Amygdala (tissue), 56 donors: Measurements from ENCODE around the gene CHID1.

Experiments
- DNase-seq, 56 donors: peaks; one replicate each; lab custom pipeline; 2025; lab: John Stamatoyannopoulos, UW

CHID1 gene

DNA sequence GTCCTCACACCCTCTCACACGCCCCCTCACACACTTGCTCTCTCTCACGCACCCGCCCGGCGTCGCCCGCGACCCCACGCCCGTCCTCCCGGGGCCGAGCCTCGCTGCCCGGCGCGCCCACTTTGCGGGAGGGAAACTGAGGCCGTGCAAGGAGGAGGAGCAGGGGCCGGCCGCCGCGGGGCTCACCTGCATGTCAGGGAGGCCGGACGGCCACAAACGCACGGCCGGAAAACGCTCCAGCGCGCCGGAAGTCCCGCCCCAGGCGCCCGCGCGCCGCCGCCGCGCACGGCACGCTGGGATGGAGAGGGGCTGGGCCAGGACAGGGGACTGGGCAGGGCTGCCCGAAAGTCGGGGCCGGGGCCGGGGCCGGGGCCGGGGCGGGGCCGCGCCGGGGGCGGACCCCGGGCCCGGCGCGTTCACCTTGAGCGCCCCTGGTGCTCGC, at the start of gene CHID1:
CHID1 (minus strand) TSS at position 222 of the 442 bp plus-strand sequence. CDS start 5,994 bp downstream, outside the sequence.
- peak in 50 of 56 donors; percentile 25 to 91 (median 76) for DNase-seq

DNA sequence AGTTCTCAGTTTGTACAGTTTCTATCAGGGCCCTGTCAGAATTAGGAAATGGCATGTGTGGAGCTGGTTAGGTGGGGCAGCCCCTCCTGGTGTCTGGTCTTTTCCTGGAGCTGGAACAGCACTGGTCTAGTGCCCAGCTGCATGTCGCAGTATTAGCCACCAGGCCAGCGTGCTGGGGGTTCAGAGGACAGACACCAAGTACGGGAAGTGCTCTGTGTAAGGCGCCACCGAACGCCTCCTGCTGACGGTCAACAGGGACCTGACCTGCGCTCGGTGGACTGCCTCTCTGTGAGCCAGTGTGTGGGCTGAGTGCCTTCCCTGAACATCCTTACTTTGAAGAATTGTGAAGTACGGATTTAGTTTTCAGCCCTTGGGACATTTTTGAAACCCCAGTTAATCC, 49.0 kb upstream of the CHID1 start:
- DNase-seq, result no peak

DNA sequence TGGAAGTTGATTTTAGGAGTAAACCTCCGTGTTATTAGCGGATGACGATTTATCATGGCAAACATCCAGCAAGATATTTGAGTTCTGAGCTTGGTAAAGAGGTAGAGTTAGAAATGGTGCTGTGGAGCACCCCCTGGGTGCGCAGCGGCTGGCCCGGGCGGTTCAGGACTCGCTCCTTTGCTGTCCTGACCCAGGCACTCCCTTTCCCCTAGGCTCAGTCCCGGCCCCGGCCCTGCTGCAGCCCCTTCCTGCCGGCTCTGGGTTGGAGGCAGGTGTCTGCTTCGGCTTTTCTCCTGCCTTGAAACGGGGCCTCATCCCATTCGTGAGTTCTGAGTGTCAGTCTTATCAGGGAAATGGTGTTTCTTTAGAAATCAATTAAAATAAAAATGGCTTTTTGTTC, 48.4 kb upstream of the CHID1 start:
- DNase-seq, result no peak

- DNase-seq, result no peak
Measured at GRCh38 chr11:958101-958500, 47.5 kb upstream of the CHID1 start.

DNA sequence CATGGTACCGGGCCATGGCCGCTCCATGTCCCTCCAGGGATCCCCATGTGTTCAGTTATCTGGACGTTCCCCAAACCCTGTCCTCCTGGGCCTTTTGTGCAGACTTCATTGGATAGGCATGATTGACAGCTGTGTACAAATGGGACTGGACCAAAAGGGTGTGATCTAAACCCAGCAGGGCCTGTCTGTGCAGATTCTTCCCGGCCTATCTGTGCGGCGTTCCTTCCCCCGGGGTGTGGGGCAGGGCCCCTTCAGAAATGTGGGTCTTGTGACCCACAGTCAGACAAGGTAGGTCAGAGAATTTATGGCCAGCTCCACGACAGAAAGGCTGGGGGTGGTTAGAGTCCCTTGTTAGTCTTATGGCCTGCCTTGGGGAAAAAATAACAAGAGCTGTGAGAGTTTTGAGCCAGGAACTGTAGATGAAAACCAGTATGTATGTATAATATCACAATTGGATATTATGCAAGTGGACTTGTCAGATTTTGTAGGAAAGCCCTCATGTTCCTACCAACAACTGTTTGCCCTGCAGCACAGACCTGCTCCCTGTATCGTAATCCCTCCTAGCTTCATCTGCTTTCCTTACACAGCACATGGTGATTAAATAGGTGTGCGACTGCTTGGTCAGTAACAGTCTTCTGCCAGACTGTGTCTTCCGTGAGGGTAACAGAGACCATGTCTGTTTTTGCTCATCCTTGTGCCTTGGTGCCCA, 46.8 kb upstream of the CHID1 start:
- DNase-seq, result no peak

DNA sequence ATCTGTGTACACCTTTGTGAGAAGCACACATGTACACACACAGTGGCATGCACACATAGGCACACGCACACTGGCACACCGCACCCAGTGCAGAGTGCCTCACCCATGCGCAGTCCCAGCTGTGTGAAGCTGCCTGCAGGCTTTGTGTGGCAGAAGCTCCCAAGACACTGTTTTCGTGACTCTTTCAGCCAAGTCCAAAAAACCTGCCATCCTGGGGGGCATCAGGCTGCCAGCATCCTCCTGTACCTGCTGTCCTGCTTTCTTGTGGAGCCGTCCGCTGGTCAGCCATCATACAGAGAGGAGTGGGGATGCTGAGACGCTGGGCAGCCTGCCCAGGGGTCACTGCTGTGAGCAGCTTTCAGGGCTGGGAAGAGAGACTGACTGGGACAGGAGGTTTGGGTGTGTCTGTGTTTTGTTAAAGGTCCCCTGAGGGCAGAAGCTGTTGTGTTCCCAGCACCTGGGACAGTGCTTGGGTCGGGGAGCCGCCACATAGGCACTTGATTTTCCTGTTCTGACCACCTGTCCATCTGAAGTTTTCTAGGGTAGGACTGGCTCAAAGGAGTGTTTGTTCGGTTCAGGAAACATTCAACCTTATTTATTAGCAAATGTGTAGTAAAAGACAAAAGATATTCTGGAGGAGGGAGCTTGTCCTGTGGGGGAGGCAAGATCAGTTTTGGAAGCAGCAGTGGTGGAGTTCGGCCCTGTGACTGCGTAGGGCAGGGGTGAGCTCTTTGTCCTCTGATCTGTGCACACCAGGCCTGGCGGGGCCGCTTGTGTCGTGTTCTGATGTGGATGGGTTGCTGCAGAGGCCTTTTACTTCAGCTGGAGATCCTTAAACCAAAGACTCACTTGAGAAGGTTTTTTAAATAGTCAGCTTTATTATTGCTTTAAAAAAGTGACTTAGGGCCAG, 44.8 kb upstream of the CHID1 start:
- DNase-seq, result no peak

DNA sequence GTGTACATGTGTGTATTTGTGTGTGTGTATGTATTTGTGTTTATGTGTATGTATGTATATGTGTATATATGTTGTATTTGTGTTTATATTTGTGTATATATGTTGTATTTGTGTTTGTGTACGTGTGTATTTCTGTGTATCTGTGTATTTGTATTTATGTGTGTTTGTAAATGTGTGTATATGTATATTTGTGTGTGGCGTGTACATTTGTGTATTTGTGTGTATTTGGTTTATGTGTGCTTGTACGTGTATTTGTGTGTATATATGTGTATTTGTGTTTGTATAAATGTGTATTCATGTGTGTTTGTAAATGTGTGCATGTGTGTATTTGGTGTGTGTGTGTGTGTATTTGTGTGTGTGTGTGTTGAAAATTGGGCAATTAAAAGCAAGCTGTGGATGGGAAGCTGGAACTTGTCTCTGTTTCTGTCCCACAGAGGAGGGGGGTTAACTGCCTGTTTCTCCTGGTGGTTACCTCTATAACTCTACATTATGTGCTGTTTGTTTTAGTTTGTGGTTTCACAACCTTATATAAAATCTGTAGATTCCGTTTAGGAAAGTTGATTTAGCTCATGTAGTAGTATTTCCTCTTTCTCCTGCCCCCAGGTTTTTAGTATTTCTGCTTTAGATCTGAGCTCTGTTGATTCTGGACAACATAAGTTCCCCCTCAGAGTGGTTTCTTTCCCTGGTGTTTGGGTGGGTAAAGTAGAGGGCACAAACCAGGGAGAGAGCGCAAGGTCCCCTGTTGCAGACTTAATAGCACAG, 44.0 kb upstream of the CHID1 start:
- no peak for DNase-seq

DNA sequence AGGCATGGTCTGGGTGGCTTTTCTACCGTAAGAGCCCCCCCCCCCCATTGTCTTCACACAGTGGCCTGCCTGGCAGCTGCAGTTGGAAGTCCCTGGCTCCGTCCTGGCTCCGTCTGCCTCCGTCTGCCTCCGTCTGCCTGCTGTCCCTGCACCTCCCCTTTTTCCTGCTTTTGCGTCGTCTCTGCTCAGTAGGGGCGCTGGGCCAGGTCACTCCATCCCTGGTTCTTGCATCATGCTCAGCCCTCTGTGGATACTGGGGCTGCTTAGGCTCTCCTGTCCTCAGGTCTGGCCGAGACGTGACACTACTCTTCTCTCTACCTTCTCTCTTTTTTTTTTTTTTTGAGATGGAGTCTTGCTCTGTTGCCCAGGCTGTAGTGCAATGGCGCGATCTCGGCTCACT, 42.9 kb upstream of the CHID1 start:
- no peak for DNase-seq

GRCh38 chr11:952406-953385, 42.1 kb upstream of the CHID1 start:
- peak in 10 of 56 donors; percentile 33 to 64 (median 41) for DNase-seq

DNA sequence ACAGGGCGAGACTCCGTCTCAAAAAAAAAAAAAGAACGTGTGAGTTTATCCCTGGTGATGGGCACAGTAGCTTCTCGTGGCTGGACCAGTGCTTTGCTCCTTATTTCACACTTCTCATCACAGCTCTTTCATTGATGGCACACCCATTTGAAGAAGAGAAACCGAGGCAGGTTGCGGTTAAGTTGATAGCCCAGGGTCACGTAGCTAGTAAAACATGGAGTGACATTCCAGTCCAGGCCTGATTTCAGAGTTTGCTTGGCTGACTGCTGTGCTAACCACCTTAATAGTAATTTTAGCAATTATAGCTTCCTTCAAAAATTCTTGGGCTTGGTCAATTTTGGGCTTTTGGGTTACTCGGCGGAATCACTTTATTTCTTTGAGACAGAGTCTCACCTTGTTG, 40.9 kb upstream of the CHID1 start:
- no peak for DNase-seq

DNA sequence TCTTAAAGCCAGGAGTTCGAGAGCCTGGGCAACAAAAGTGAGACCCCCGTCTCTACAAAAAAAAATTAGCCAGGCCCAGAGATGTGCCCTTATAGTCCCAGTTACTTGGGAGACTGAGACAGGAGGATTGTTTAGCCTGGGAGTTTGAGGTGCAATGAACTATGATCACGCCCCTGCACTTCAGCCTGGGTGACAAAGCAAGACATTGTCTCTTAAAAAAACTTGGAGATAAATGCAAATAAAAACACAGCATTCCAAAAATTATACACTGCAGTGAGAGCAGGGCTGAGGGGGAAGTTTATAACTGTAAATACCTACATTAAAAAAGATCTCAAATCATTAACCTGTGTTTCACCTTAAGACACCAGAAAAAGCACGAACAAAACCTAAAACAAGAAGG, 37.1 kb upstream of the CHID1 start:
- no peak for DNase-seq

- peak in 12 of 56 donors; percentile 20 to 55 (median 42) for DNase-seq
Measured at GRCh38 chr11:945986-946385, 35.4 kb upstream of the CHID1 start.

GRCh38 chr11:944711-945470, 34.3 kb upstream of the CHID1 start:
- DNase-seq, result no peak

- DNase-seq, result peak in 11 of 56 donors; percentile 17 to 59 (median 32)
Measured at GRCh38 chr11:942823-943222, 32.2 kb upstream of the CHID1 start.

DNA sequence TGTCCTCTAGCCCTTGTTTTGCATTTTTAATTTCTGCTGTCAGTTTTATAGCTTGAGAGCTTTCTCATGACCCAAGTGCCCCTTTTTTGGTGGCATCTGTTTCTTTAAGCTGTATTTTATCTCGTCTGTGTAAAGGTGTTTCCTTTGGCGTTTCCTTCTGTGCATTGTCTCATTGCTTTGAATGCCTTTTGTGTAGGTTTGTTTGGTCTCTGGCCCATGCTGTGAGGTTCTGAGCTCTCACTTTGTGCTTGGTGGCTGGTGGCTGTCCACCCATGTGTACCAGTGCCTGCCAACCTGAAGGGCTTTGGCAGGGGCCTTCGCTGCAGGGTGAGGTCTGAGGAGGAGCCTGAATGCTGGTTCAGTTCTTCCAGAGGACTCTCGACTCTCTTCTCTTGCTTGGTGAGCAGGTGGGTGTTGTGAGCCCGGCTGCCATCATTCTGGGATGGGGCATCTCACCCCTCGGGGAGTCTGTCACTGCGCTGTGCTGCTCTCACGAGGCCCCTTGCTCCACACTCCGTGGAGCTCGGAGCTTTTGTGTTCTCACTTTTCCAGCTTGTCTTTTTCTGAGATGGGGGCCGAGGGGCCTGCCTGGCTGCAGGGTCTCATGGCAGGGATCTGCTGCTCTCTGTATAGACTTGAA, 30.0 kb upstream of the CHID1 start:
- peak in 2 of 56 donors; percentile 15 to 23 for DNase-seq

- no peak for DNase-seq
Measured at GRCh38 chr11:937841-938261, 27.2 kb upstream of the CHID1 start.

DNA sequence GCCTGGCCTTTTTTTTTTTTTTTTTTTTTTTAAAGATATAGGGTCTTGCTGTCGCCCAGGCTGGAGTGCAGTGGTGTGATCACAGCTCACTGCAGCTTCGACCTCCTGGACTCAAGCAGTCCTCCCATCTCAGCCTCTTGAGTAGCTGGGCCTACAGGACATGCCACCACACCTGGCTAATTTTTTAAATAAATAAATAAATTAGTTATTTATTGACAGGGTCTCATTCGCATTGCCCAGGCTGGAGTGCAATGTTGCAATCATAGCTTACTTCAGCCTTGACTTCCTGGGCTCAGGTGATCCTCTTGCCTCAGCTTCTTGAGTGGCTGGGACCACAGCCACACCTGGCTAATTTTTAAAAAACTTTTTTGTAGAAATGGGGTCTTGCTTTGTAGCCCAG, 25.6 kb upstream of the CHID1 start:
- no peak for DNase-seq

DNA sequence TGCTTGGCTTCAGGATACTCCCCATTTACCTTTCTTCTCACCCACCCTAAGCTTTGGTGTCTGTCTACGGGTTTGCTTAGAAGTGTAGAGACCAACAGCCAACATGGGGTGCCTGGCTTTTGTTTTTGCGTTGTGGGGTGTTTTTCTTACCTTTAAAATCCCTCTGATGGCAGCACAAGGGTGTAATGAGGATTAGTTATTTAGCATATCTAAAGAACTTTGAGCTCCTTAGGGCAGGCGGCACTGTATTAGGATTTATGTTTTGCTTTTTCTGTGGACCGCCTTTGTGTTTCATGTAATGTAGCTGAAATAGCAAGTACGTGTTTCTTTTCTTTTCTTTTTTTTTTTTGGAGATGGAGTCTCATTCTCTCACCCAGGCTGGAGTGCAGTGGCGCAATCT, 23.9 kb upstream of the CHID1 start:
- DNase-seq, result no peak
